ENCODE results near the gene SRSF5.
A peak's percentile ranks its signal among the peaks of the same experiment; 100 is the strongest.
"Not testable (repeated sequence)": the region's sequence is repeated elsewhere in the genome, so short reads cannot be mapped to it uniquely, and the experiment has no call there.

Gene SRSF5

DNA sequence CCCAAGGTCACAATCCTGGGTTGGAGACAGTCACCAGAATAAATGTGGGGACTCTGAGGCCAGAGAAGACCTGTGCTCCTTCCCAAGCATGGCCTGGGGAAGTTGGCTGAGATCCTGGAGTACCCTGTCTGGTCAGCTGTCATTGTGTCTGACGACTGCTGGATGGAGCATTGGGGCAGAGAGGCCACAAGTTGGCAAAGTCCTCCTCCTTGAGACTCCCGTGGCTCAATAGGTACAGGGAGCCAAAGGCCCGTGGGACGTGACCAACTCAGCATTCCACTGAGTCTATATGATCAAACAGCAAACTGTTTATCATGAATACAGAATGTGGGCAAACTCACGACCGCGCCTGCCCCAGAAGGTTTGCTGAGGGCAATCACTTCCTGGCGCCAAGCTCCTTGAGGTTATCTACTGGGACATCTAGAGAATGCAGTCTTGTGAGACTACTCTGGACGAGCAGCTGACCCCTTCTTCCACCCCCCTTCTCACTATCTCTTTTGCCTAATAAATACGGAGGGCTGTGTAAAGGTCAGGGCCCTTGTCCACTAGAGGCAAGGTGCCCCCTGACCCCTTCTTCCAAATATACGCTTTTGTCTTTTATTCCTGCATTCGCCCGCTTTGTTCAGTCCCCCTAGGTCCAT, 44.4 kb downstream of the SRSF5 start:
- no peak for DNase-seq

DNA sequence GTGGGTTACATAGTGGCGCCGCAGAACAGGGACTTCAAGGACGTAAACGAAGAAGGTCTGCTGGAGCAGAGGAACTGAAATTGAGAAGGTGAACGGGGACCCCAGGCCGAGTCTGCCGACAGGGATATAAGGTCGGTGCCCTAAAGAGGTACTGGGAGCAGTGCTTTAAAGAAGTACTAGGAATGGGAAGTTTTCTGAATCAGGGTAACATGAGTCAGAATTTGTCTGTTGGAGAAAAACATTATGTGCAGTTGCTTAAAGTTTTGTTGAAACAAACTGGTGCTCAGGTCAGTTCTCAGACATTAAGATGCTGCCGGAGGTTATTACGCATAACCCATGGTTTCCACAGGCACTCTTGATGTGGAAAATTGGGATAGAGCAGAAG, 44.9 kb downstream of the SRSF5 start:
- DNase-seq = no peak

DNA sequence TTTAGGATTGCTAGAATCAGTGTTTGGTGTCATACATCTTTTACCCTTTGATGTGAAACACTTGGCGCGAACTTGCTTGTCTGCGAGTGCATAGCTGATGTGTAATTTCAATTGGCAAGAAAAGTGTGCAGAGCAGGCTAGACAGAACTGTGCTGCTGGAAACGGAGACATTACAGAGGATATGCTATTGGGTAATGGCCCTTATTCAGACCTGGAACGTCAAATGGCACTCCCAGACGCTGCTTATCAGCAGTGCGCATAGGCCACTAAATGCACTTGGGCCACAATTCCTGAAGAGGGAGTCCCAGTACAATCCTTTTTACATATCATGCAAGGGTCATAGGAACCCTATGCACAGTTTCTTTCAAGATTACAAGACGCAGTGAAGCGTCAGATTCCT, 45.8 kb downstream of the SRSF5 start:
- DNase-seq = no peak

DNA sequence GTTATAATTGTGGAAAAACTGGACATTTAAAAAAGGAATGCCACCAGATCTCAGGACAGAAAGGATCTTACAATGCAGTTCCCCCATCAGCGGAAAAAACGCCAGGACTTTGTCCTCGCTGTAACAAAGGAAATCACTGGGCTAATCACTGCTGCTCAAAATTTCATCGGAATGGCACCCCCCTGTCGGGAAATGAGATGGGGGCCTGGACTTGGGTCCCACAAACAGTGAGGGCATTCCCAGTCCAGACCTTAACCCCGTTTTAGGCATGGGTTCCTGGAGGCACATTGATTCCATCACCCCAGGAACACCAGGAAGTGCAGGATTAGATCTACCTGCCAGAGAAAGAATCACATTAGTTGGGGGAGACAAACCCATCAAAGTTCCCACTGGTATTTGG, 46.4 kb downstream of the SRSF5 start:
- not testable (repeated sequence) for DNase-seq

DNA sequence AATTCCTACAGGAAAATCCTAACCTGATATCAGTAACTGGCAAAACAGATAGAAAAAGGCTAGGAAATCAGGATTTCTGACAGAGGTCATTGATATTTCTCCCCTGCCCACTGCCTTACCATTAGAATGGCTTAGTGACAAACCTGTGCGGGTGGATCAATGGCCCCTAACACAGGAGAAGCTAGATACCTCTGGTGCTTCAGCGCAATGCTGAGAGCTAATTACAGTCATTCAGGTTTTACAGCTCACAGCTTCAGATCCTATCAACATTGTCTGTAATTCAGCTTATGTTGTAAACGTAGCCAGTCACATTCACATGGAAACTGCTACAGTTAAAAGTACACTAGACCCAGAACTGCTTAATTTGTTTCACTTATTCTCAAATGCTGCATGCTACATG, 47.5 kb downstream of the SRSF5 start:
- DNase-seq = no peak

DNA sequence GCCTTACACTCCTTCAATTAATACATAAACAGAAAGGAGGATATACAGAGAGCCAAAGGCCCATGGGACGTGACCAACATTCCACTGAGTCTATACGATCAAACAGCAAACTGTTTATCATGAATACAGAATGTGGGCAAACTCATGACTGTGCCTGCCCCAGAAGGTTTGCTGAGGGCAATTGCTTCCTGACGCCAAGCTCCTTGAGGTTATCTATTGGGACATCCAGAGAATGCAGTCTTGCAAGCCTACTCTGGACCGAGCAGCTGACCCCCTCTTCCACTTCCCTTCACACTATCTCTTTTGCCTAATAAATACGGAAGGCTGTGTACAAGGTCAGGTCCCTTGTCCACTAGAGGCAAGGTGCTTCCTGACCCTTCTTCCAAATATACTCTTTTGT, 48.6 kb downstream of the SRSF5 start:
- no peak for DNase-seq

DNA sequence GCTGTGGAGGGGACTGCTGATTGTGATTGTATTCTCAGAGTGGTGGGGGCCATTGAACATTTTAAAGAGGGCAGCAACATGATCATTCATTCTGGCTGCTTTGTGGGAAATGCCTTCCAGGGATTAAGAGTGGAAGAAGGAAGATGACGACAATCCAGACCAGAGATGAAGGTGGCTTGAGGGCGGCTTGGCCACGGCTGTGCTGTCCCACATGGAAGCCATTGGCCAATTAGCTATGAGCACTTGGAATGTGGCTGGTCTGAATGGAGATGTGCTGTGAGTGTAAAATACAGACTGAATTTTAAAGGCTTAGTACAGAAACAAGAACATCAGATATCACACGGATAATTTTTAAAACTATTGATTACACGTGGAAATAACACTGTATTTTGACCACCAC, 49.3 kb downstream of the SRSF5 start:
- DNase-seq = no peak

DNA sequence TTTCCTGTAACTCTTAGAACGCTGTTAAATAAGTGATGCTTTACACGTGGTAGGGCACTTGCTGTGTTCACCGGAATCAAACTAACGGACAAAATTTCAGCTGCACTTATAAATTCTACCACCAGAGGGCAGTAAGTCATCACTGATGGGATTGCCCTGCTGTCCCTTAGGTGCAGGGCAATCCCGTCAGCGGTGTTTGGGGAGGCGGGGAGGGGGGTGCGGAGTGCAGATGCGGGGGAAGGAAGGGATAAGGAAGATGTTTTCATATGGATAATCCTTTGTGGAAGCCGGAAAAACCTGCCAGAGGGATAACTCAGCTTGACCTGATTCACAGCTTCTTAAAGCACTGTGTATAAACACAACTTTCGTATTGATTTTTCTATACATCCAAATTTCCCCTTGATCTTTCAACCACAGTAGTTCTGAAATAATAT, 51.8 kb downstream of the SRSF5 start:
- DNase-seq = peak; percentile 82

DNA sequence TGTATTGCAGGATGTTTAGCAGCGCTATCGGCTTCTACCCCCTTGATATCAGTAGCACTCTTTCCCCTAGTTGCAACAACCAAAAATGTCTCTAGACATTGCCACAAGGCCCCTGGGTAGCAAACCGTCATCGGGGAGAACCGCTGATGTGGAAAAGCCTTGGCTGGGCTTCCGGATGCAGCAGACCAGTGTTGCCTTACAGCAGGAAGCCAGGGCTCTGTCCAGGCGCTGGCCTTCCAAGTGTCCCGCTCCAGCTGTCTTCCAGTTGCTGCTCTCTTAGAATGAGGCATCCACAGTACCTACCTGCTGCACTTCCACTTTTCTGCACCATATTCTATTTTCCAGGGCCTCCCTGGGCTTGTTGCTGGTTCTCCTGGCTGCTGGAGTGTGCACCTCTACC, 52.7 kb downstream of the SRSF5 start:
- no peak for DNase-seq

DNA sequence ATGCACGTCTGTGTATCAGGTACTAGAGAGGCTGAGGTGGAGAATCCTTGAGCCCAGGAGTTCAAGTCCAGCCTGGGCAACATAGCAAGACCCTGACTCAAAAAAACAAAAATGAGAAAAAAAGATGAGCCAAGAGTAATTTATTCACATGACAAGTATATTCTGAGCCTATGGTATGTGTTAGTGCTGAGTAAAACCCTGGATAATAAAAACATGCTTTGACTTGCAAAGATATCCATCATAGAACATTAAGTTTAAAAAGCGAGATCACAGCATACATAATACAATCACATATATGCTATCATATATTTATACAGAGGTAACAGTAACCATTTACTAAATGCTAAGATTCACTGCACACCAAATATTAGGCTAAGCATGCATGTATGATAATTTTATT, 54.0 kb downstream of the SRSF5 start:
- no peak for DNase-seq
